KMS-11 (cell line): ENCODE data around the gene TOX2.

Source experiments
- H2AFZ ChIP-seq: fragments of 200-600 bp; sonication (generic); 2 replicates; pipeline ENCODE4 v1.6.1; 2016; ENCODE audit warnings: antibody characterized with exemption, mixed run types, low read depth
- H3K27ac ChIP-seq: fragments of 200-600 bp; sonication (generic); 2 replicates; pipeline ENCODE4 v1.6.1; 2016; ENCODE audit warnings: mild to moderate bottlenecking, mixed run types
- H3K27me3 ChIP-seq: fragments of 200-600 bp; sonication (generic); 2 replicates; pipeline ENCODE4 v1.6.1; 2017; ENCODE audit warnings: mild to moderate bottlenecking, low read depth, mixed run types, moderate library complexity; ENCODE audit not compliant: insufficient read depth
- H3K36me3 ChIP-seq: fragments of 200-600 bp; sonication (generic); 2 replicates; pipeline ENCODE4 v1.6.1; 2017; ENCODE audit warnings: mild to moderate bottlenecking, mixed run types; ENCODE audit not compliant: insufficient read depth
- H3K4me1 ChIP-seq: fragments of 200-600 bp; sonication (generic); 2 replicates; pipeline ENCODE4 v1.6.1; 2016; ENCODE audit warnings: mild to moderate bottlenecking, low read depth, mixed run types; ENCODE audit not compliant: poor library complexity, severe bottlenecking
- H3K4me2 ChIP-seq: fragments of 200-600 bp; sonication (generic); 2 replicates; pipeline ENCODE4 v1.7.0; 2016; ENCODE audit warnings: mild to moderate bottlenecking, mixed run types
- H3K4me3 ChIP-seq: fragments of 200-600 bp; sonication (generic); IDR thresholded peaks from 2 replicates; pipeline ENCODE4 v1.6.1; 2017; ENCODE audit warnings: low read depth, low read length, mixed read lengths; ENCODE audit not compliant: insufficient read depth
- H3K79me2 ChIP-seq: fragments of 200-600 bp; sonication (generic); 2 replicates; pipeline ENCODE4 v1.6.1; 2016; ENCODE audit warnings: low read depth, mixed run types; ENCODE audit not compliant: insufficient read depth
- H3K9ac ChIP-seq: fragments of 200-600 bp; sonication (generic); 2 replicates; pipeline ENCODE4 v1.6.1; 2016; ENCODE audit warnings: mild to moderate bottlenecking, mixed run types
- H4K20me1 ChIP-seq: fragments of 200-600 bp; sonication (generic); 2 replicates; pipeline ENCODE4 v1.6.1; 2016; ENCODE audit warnings: mild to moderate bottlenecking, mixed run types; ENCODE audit not compliant: insufficient read depth
- TF ChIP-seq, protein P1 (sequence below): fragments of 200-600 bp; sonication (generic); conservative IDR thresholded peaks from 2 replicates; pipeline ENCODE4 v1.6.1; 2017; ENCODE audit warnings: low read depth, mild to moderate bottlenecking, antibody characterized with exemption, low read length, moderate library complexity, mixed read lengths

Gene TOX2

DNA sequence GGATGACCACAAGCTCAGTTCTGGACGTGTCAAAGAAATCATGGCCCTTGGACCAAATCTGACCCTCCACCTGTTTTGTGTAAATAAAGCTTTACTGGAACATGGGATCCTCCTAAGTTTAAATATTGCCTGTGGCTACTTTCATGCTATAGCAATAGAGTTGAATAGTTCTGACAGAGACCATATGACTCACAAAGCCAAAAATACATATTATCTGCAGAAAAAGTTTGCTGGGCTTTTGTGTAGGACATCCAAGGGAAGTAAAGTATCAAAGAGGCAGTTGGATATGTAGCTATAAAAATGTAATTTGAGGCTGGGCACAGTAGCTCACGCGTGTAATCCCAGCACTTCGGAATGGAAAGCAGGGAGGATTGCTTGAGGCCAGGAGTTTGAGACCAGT lies 78.9 kb downstream of the TOX2 start:
- H4K20me1 ChIP-seq: no peaks in the 10 kb centered on the region
- peaks cover 14% of the 10 kb centered on the region; the same call in 1 of the 2 replicates for H3K79me2 ChIP-seq
- no peak overlapping the region for H3K9ac ChIP-seq
- H2AFZ ChIP-seq: no peak overlapping the region
- no peaks in the 10 kb centered on the region for H3K27me3 ChIP-seq
- TF ChIP-seq, protein P1, sequence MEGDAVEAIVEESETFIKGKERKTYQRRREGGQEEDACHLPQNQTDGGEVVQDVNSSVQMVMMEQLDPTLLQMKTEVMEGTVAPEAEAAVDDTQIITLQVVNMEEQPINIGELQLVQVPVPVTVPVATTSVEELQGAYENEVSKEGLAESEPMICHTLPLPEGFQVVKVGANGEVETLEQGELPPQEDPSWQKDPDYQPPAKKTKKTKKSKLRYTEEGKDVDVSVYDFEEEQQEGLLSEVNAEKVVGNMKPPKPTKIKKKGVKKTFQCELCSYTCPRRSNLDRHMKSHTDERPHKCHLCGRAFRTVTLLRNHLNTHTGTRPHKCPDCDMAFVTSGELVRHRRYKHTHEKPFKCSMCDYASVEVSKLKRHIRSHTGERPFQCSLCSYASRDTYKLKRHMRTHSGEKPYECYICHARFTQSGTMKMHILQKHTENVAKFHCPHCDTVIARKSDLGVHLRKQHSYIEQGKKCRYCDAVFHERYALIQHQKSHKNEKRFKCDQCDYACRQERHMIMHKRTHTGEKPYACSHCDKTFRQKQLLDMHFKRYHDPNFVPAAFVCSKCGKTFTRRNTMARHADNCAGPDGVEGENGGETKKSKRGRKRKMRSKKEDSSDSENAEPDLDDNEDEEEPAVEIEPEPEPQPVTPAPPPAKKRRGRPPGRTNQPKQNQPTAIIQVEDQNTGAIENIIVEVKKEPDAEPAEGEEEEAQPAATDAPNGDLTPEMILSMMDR: no peak
- H3K4me2 ChIP-seq: no peak overlapping the region
- peaks cover 28% of the 10 kb centered on the region for H3K4me1 ChIP-seq
- no peak overlapping the region for H3K4me3 ChIP-seq
- H3K27ac ChIP-seq: no peak overlapping the region
- H3K36me3 ChIP-seq: no peaks in the 10 kb centered on the region

DNA sequence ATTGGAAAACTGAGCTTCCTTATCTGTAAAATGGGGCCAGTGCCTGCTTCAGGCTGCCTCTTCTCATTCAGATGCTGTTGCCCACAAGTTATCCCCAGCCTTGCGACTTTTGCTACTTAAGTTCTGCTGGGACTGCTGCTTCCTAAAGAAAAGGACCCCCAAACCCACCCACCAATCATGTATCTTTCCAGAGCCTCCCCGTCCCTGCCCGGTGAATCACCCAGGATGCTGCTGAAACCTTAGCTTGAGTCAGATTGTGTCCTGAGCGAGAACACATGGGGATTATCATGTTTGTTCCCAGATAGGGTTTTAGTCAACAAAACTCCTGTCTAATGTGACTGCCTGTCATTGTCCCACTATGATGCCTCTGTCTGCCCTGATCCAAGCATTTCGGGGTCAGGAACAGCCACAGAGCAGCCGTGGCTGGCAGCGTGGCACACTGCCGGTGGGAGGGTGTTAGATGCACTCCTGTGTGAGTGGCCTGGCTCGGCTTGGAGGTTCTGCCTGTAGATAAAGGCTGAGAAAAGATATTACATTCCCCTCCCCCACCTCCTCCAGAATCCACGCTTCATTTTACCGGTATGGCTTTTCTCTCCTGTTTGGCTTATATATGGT lies 79.9 kb downstream of the TOX2 start:
- TF ChIP-seq, protein P1: no peak
- H3K27ac ChIP-seq: no peak overlapping the region
- H3K79me2 ChIP-seq: peaks cover 12% of the 10 kb centered on the region; the same call in 1 of the 2 replicates
- no peak overlapping the region for H2AFZ ChIP-seq
- no peak overlapping the region for H3K9ac ChIP-seq
- peaks cover 28% of the 10 kb centered on the region for H3K4me1 ChIP-seq
- H3K4me2 ChIP-seq: no peak overlapping the region
- H3K4me3 ChIP-seq: no peak overlapping the region
- no peaks in the 10 kb centered on the region for H4K20me1 ChIP-seq
- no peaks in the 10 kb centered on the region for H3K36me3 ChIP-seq
- H3K27me3 ChIP-seq: no peaks in the 10 kb centered on the region

DNA sequence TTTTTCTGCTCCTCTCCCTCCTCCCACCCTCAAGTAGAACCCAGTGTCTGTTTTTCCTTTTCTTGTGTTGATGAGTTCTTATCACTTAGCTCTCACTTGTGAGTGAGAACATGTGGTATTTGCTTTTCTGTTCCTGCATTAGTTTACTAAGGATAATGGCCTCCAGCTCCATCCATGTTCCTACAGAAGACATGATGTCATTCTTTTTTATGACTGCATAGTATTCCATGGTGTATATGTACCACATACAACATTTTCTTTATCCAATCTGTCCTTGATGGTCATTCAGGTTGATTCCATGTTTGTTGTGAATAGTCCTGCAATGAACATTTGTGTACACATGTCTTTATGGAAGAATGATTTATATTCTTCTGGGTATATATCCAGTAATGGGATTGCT lies 81.0 kb downstream of the TOX2 start:
- Histone ChIP-seq H3K4me1 (peaks cover 28% of the 10 kb centered on the region), H3K27me3 (no peaks in the 10 kb centered on the region), H3K27ac (no peak overlapping the region), H2AFZ (no peak overlapping the region), H3K9ac (no peak overlapping the region), H4K20me1 (no peaks in the 10 kb centered on the region), H3K79me2 (0 out of 2 replicates have a peak, but pooled peaks cover 7% of the 10 kb centered on the region), H3K4me3 (no peak overlapping the region), H3K36me3 (no peaks in the 10 kb centered on the region), H3K4me2 (no peak overlapping the region)
- TF ChIP-seq, protein P1: no peak

DNA sequence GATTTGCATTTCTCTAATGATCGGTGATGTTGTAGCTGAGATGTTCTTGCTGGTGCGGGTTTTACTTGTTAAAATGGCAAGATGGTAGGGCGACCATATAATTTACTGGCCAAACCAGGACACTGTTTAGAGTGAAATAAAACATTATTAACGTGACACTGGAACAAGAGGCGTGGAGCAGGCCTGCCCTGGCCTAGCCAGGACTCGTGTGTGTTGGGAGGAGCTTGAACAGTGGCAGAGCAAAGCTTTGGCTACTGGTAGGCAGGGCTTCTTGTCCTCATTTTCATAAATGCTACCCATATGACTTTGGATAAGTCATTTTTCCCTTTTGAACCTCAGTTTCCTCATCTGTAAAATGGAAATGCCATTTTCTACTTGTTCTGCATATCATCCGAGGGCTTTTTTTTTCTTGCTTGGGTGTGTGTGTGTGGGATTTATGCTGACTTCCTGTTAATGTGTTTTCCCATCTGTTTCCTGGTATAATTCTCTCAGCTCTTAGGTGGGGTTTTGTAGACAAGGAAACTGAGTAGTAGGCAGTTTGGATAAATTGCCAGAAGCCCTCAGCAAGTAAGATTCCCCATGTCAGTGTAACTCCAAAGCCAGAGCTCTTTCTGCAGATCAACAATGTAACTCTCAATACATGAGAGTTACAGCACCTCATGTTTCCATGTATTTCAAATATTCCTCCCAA lies 81.7 kb downstream of the TOX2 start:
- H3K4me3 ChIP-seq: no peak overlapping the region
- H3K27me3 ChIP-seq: no peaks in the 10 kb centered on the region
- H3K4me1 ChIP-seq: peaks cover 29% of the 10 kb centered on the region
- no peak overlapping the region for H3K4me2 ChIP-seq
- H4K20me1 ChIP-seq: no peaks in the 10 kb centered on the region
- no peaks in the 10 kb centered on the region for H3K36me3 ChIP-seq
- H3K9ac ChIP-seq: no peak overlapping the region
- no peak overlapping the region for H2AFZ ChIP-seq
- no peak overlapping the region for H3K27ac ChIP-seq
- TF ChIP-seq, protein P1: no peak
- H3K79me2 ChIP-seq: no peaks in the 10 kb centered on the region
